ENCODE results near the gene CA4.
"Not testable (repeated sequence)": the region's sequence is repeated elsewhere in the genome, so short reads cannot be mapped to it uniquely, and the experiment has no call there.

The CA4 gene

DNA sequence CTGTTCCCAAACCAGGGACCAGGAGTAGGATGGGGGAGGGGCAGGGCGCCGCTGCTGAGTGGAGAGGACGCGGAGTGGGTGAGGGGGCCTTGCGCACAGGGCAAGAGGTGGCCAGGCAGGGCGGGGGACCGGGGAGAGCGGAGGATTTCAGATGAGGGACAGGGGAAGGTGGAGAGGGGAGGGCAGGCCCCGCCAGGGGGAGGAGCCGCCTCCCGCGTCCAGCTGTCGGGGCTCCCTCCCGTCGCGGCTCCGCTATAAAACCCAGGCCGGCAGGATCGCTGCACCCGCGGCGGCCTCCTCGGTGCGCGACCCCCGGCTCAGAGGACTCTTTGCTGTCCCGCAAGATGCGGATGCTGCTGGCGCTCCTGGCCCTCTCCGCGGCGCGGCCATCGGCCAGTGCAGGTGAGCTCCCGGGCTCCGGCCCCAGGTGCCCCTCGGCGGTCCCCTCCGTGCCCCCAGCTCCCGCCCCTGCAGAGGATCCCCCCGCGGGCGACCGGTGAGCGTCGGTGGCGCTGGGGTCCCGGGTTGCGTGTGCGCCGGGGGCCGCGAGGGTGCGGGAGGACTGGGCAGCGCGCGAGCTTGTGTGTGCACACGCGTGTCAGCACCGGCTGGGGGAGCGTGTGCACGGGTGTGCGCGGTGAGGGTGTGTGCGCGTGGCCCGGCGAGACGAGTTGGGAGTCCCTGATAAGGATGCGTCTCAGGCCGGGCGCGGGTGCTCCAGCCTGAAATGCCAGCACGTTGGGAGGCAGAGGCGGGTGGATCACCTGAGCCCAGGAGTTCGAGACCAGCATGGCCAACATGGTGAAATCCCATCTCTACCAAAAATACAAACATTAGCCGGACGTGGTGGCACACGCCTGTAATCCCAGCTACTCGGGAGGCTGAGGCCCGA, at the start of gene CA4:
TSS of gene CA4 (plus strand) at position 283 of the 892 bp plus-strand sequence. CDS start at position 345, 62 bp downstream.
- ATAC-seq = peak; percentile 12

DNA sequence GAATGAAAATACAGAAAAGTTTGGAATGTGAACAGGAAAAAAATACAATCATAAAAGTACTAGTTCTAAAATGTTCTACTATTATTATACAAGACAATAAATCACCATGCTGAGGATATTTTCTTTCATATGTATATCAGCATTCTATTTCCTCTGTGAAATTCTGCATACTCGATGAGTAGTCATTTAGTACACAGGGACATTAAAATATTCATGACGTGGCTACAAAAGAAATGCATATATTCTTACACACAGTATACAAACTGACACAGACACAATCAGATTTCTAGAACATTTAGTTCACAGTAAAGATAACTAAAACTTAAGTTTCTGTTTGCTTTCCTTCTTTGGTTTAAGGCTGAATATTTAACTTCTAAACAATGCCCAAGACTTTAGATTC, 49.2 kb upstream of the CA4 start:
- ATAC-seq = not testable (repeated sequence)

More for the DNA sequence above, at the start of gene CA4:
- TF ChIP-seq PPARA (CRISPR knock-in tag; IDR thresholded peaks at IDR 0.05; ENCODE audit: borderline replicate concordance) (no peak), SNAI2 (CRISPR knock-in tag; IDR thresholded peaks at IDR 0.05) (no peak), ZFP30 (CRISPR knock-in tag; IDR thresholded peaks at IDR 0.05) (no peak), RARB (CRISPR knock-in tag; IDR thresholded peaks at IDR 0.05) (no peak), ZNF8 (CRISPR knock-in tag; IDR thresholded peaks at IDR 0.05) (no peak), ZFP3 (CRISPR knock-in tag; IDR thresholded peaks at IDR 0.05) (no peak), OSR1 (CRISPR knock-in tag; IDR thresholded peaks at IDR 0.05) (no peak), ARNTL (CRISPR knock-in tag; IDR thresholded peaks at IDR 0.05; ENCODE audit: borderline replicate concordance, low read depth) (no peak)
- TF ChIP-seq, protein P1, sequence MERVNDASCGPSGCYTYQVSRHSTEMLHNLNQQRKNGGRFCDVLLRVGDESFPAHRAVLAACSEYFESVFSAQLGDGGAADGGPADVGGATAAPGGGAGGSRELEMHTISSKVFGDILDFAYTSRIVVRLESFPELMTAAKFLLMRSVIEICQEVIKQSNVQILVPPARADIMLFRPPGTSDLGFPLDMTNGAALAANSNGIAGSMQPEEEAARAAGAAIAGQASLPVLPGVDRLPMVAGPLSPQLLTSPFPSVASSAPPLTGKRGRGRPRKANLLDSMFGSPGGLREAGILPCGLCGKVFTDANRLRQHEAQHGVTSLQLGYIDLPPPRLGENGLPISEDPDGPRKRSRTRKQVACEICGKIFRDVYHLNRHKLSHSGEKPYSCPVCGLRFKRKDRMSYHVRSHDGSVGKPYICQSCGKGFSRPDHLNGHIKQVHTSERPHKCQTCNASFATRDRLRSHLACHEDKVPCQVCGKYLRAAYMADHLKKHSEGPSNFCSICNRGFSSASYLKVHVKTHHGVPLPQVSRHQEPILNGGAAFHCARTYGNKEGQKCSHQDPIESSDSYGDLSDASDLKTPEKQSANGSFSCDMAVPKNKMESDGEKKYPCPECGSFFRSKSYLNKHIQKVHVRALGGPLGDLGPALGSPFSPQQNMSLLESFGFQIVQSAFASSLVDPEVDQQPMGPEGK (CRISPR knock-in tag; IDR thresholded peaks at IDR 0.05; ENCODE audit: borderline replicate concordance) = no peak
- TF ChIP-seq, protein P2, sequence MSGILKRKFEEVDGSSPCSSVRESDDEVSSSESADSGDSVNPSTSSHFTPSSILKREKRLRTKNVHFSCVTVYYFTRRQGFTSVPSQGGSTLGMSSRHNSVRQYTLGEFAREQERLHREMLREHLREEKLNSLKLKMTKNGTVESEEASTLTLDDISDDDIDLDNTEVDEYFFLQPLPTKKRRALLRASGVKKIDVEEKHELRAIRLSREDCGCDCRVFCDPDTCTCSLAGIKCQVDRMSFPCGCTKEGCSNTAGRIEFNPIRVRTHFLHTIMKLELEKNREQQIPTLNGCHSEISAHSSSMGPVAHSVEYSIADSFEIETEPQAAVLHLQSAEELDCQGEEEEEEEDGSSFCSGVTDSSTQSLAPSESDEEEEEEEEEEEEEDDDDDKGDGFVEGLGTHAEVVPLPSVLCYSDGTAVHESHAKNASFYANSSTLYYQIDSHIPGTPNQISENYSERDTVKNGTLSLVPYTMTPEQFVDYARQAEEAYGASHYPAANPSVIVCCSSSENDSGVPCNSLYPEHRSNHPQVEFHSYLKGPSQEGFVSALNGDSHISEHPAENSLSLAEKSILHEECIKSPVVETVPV (CRISPR knock-in tag; IDR thresholded peaks at IDR 0.05) = no peak
- TF ChIP-seq, protein P3, sequence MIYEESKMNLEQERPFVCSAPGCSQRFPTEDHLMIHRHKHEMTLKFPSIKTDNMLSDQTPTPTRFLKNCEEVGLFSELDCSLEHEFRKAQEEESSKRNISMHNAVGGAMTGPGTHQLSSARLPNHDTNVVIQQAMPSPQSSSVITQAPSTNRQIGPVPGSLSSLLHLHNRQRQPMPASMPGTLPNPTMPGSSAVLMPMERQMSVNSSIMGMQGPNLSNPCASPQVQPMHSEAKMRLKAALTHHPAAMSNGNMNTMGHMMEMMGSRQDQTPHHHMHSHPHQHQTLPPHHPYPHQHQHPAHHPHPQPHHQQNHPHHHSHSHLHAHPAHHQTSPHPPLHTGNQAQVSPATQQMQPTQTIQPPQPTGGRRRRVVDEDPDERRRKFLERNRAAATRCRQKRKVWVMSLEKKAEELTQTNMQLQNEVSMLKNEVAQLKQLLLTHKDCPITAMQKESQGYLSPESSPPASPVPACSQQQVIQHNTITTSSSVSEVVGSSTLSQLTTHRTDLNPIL (CRISPR knock-in tag; IDR thresholded peaks at IDR 0.05; ENCODE audit: low read depth) = no peak
- TF ChIP-seq, protein P4, sequence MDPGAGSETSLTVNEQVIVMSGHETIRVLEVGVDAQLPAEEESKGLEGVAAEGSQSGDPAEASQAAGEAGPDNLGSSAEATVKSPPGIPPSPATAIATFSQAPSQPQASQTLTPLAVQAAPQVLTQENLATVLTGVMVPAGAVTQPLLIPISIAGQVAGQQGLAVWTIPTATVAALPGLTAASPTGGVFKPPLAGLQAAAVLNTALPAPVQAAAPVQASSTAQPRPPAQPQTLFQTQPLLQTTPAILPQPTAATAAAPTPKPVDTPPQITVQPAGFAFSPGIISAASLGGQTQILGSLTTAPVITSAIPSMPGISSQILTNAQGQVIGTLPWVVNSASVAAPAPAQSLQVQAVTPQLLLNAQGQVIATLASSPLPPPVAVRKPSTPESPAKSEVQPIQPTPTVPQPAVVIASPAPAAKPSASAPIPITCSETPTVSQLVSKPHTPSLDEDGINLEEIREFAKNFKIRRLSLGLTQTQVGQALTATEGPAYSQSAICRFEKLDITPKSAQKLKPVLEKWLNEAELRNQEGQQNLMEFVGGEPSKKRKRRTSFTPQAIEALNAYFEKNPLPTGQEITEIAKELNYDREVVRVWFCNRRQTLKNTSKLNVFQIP (CRISPR knock-in tag; IDR thresholded peaks at IDR 0.05; ENCODE audit: borderline replicate concordance, low read depth) = no peak

DNA sequence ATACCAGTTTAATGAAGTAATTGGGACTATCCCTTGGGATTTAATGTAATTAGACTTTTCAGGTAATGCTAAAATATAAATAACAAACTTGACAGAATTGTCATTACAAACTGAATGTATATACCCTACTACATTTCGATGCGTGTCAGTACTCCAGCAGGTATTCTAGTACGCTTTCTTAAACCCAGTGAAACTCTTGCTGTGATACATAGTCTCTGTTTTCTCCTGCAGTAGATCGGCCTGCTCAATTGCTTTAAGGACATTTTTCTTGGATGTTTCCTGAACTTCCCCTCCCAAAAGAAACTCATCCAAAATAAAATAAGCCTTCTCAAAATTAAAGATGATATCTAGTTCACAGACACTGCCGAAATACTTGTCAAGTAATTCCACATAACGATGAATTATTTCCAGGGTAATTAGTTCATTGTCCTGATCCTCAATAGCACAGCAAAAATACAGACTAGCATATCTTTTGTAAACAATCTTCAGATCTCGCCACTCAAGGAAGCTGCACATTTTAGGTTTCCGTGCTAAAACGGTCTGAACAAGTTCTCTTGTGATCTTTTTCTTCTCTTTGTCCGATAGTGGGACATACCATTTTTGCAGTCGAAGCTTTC, 47.6 kb upstream of the CA4 start:
- ATAC-seq = not testable (repeated sequence)

DNA sequence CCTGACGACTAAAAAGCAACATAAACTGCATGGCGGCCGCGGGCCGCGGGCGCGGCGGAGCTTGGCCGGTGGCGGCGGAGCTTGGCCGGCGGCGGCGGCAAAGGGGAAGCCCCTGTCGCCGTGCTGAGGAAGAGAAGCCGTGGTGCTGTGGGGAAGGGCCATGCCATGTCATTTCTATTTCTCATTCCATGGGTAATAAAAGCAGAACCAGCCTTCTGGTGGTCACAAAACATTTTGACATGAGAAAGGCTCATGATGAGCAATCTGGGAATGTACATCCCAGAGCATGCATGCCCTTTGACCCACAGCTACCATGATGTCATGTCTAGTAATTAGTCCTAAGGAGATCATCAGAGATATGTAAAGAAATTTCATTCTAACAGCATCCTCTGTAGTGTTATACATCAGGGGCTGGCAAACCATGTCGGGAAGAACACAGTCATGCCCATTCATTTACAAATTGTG, 47.1 kb upstream of the CA4 start:
- TF ChIP-seq GLIS3 (CRISPR knock-in tag; IDR thresholded peaks at IDR 0.05) = no peak
- TF ChIP-seq, protein P2 (CRISPR knock-in tag; IDR thresholded peaks at IDR 0.05) = no peak
- TF ChIP-seq, protein P1 (CRISPR knock-in tag; IDR thresholded peaks at IDR 0.05; ENCODE audit: borderline replicate concordance) = no peak
- TF ChIP-seq ISL1 (CRISPR knock-in tag; IDR thresholded peaks at IDR 0.05) = no peak
- no peak for TF ChIP-seq ZFP3 (CRISPR knock-in tag; IDR thresholded peaks at IDR 0.05)
- no peak for ATAC-seq
